Parathyroid adenoma (tissue), 2 donors: ENCODE results near the gene MAGI2.

ENCODE experiments used
- H2AFZ ChIP-seq: fragments of 300-600 bp; sonication (generic); one replicate; pipeline ENCODE4 v1.7.0; 2017; ENCODE audit warnings: antibody characterized with exemption, mild to moderate bottlenecking
- H3K27ac ChIP-seq: fragments of 300-600 bp; sonication (generic); one replicate; pipeline ENCODE4 v1.7.0; 2017
- H3K27me3 ChIP-seq: fragments of 300-600 bp; sonication (generic); one replicate; pipeline ENCODE4 v1.7.0; 2017; ENCODE audit warnings: low read length; ENCODE audit not compliant: control insufficient read depth, insufficient read depth
- H3K36me3 ChIP-seq: fragments of 300-600 bp; sonication (generic); one replicate; pipeline ENCODE4 v1.7.0; 2017; ENCODE audit warnings: low read length; ENCODE audit not compliant: control insufficient read depth, insufficient read depth
- H3K4me1 ChIP-seq: fragments of 300-600 bp; sonication (generic); one replicate; pipeline ENCODE4 v1.7.0; 2017; ENCODE audit warnings: control low read depth
- H3K4me2 ChIP-seq: fragments of 300-600 bp; sonication (generic); one replicate; pipeline ENCODE4 v1.7.0; 2017; ENCODE audit warnings: low read length
- H3K4me3 ChIP-seq: fragments of 300-600 bp; sonication (generic); one replicate; pipeline ENCODE4 v1.7.0; 2017; ENCODE audit warnings: low read depth, low read length
- H3K79me2 ChIP-seq: fragments of 300-600 bp; sonication (generic); one replicate; pipeline ENCODE4 v1.7.0; 2017; ENCODE audit warnings: control low read depth
- H3K9ac ChIP-seq: fragments of 300-600 bp; sonication (generic); one replicate; pipeline ENCODE4 v1.7.0; 2017; ENCODE audit warnings: mild to moderate bottlenecking
- H3K9me3 ChIP-seq: fragments of 300-600 bp; sonication (generic); one replicate; pipeline ENCODE4 v1.7.0; 2017; ENCODE audit warnings: low read length; ENCODE audit not compliant: control insufficient read depth
- TF ChIP-seq, protein P1 (sequence below): fragments of 300-600 bp; sonication (generic); IDR thresholded peaks from one replicate; pipeline ENCODE4 v1.7.0; 2017; ENCODE audit warnings: antibody characterized with exemption, mild to moderate bottlenecking
- donor health status: primary hyperparathyroidism.

The MAGI2 gene

DNA sequence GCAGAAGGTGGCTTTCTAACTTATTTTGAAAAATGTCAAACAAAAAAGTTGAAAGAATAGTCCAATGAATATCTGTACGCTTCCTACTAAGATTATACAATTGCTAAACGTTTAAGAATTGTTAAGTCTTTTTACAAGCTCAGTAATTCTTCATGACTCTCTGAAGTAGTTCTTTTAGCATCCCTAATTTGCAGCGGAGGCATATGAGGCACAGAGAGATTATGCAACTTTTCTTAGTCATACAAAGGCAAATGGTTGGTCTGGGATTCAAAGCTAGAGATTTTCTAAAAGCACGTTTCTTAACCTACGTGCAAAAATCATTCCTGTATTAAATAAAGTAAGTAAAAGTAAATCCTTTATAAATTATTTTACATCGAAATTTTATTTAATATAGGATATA, 254.2 kb downstream of the MAGI2 start:
- no peak overlapping the region for H3K4me3 ChIP-seq
- TF ChIP-seq, protein P1, sequence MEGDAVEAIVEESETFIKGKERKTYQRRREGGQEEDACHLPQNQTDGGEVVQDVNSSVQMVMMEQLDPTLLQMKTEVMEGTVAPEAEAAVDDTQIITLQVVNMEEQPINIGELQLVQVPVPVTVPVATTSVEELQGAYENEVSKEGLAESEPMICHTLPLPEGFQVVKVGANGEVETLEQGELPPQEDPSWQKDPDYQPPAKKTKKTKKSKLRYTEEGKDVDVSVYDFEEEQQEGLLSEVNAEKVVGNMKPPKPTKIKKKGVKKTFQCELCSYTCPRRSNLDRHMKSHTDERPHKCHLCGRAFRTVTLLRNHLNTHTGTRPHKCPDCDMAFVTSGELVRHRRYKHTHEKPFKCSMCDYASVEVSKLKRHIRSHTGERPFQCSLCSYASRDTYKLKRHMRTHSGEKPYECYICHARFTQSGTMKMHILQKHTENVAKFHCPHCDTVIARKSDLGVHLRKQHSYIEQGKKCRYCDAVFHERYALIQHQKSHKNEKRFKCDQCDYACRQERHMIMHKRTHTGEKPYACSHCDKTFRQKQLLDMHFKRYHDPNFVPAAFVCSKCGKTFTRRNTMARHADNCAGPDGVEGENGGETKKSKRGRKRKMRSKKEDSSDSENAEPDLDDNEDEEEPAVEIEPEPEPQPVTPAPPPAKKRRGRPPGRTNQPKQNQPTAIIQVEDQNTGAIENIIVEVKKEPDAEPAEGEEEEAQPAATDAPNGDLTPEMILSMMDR = no peak
- no peak overlapping the region for H3K27ac ChIP-seq
- H3K9me3 ChIP-seq = no peaks in the 10 kb centered on the region
- H3K27me3 ChIP-seq = no peaks in the 10 kb centered on the region
- no peak overlapping the region for H2AFZ ChIP-seq
- H3K4me2 ChIP-seq = no peak overlapping the region
- no peaks in the 10 kb centered on the region for H3K36me3 ChIP-seq
- no peak overlapping the region for H3K9ac ChIP-seq
- no peaks in the 10 kb centered on the region for H3K79me2 ChIP-seq
- no peaks in the 10 kb centered on the region for H3K4me1 ChIP-seq

DNA sequence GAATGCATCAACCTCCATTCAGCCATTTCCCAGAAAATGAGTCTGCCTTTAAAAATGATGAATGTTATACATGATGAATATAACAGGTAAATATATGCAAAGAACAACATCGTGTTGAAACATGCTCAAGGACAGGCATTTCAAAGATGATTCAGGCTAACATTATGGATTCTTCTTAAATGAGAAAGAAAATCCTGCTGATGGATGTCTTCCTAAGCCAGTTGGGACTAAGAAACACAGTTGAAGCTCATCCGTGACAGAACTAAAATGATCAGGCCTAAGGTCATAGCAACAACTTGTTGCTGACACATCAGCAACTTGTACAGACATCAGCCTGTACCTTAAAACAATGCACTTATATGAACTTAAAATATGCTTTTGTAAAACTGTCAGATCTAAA, 267.9 kb downstream of the MAGI2 start:
- H2AFZ ChIP-seq = no peak overlapping the region
- H3K4me3 ChIP-seq = no peak overlapping the region
- H3K9me3 ChIP-seq = no peaks in the 10 kb centered on the region
- H3K9ac ChIP-seq = no peak overlapping the region
- no peak overlapping the region for H3K27ac ChIP-seq
- no peak overlapping the region for H3K4me2 ChIP-seq
- TF ChIP-seq, protein P1 = no peak
- no peaks in the 10 kb centered on the region for H3K27me3 ChIP-seq
- no peaks in the 10 kb centered on the region for H3K79me2 ChIP-seq
- no peaks in the 10 kb centered on the region for H3K4me1 ChIP-seq
- no peaks in the 10 kb centered on the region for H3K36me3 ChIP-seq

- no peak overlapping the region for H2AFZ ChIP-seq
- no peaks in the 10 kb centered on the region for H3K36me3 ChIP-seq
- TF ChIP-seq, protein P1 = no peak
Measured at GRCh38 chr7:79182283-79182682, 271.2 kb downstream of the MAGI2 start.

GRCh38 chr7:79180533-79180932, 272.9 kb downstream of the MAGI2 start:
- no peak overlapping the region for H3K4me3 ChIP-seq
- no peaks in the 10 kb centered on the region for H3K4me1 ChIP-seq
- no peak overlapping the region for H2AFZ ChIP-seq
- H3K27me3 ChIP-seq = no peaks in the 10 kb centered on the region
- no peaks in the 10 kb centered on the region for H3K9me3 ChIP-seq
- H3K4me2 ChIP-seq = no peak overlapping the region
- TF ChIP-seq, protein P1 = no peak
- no peaks in the 10 kb centered on the region for H3K79me2 ChIP-seq
- no peak overlapping the region for H3K27ac ChIP-seq
- H3K36me3 ChIP-seq = no peaks in the 10 kb centered on the region
- H3K9ac ChIP-seq = no peak overlapping the region

More at GRCh38 chr7:79182283-79182682, 271.2 kb downstream of the MAGI2 start:
- no peaks in the 10 kb centered on the region for H3K79me2 ChIP-seq
- H3K4me3 ChIP-seq = no peak overlapping the region
- no peaks in the 10 kb centered on the region for H3K9me3 ChIP-seq
- H3K4me1 ChIP-seq = no peaks in the 10 kb centered on the region
- H3K27ac ChIP-seq = no peak overlapping the region
- no peaks in the 10 kb centered on the region for H3K27me3 ChIP-seq
- H3K4me2 ChIP-seq = no peak overlapping the region
- H3K9ac ChIP-seq = no peak overlapping the region

DNA sequence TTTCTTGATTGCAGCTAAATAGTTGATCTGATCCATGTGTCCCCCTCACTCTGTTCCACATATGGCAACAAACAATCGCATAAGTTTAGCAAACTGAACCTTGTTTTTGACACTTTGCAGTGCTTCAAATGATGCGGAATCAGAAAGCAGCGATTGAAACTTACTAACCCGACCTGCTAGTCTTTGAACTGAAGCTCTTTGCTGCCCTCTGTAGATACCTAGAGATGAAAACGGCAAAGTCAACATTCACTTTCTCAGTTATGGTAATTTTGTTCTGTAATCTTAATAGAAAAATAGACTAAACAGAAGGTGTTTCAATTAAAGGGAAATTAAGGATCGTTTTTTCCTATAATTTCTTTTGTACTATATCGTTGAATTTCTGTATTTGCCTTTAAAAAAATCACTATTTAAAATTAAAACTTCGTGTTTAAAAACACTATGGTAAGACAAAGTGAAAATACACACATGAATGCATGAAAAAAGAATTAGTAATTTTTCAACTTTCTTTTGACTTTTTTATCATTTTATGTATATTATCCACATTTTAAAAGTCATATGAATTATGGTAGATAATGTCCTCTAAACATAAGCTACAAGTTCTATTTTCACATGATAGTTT, 276.5 kb downstream of the MAGI2 start:
- Histone ChIP-seq H3K4me1 (no peaks in the 10 kb centered on the region), H2AFZ (no peak overlapping the region), H3K36me3 (no peaks in the 10 kb centered on the region), H3K4me3 (no peak overlapping the region), H3K79me2 (no peaks in the 10 kb centered on the region), H3K4me2 (peak overlapping the region; percentile 45), H3K9ac (no peak overlapping the region), H3K9me3 (no peaks in the 10 kb centered on the region), H3K27me3 (no peaks in the 10 kb centered on the region), H3K27ac (no peak overlapping the region)
- TF ChIP-seq, protein P1 = peak; percentile 58
